ENCODE measurements around the gene CD14.
"Not testable (repeated sequence)": the region's sequence is repeated elsewhere in the genome, so short reads cannot be mapped to it uniquely, and the experiment has no call there.

Gene CD14

GRCh38 chr5:140633021-140633471 lies at the start of gene CD14:
Gene CD14 (minus strand): TSS chr5:140633175. CDS start chr5:140633071, 104 bp downstream.
- DNase-seq, result no peak

GRCh38 chr5:140678993-140679392 lies 46.0 kb upstream of the CD14 start:
- no peak for DNase-seq

GRCh38 chr5:140677947-140678346 lies 45.0 kb upstream of the CD14 start:
- DNase-seq, result no peak

- no peak for DNase-seq
Observed at GRCh38 chr5:140674629-140675028, 41.7 kb upstream of the CD14 start.

GRCh38 chr5:140674211-140674610 lies 41.2 kb upstream of the CD14 start:
- DNase-seq, result no peak

- no peak for DNase-seq
Observed at GRCh38 chr5:140673187-140673976, 40.4 kb upstream of the CD14 start, which contains the start of gene DND1. Gene DND1 (minus strand): TSS chr5:140673576. CDS start chr5:140673542, 34 bp downstream.

- no peak for DNase-seq
Observed at GRCh38 chr5:140672455-140673186, 39.6 kb upstream of the CD14 start.

- no peak for DNase-seq
Observed at GRCh38 chr5:140671472-140672125, 38.6 kb upstream of the CD14 start.

- DNase-seq, result not testable (repeated sequence)
Observed at GRCh38 chr5:140671035-140671434, 38.1 kb upstream of the CD14 start.

- DNase-seq, result peak; percentile 25 to 75
Observed at GRCh38 chr5:140664359-140665119, 31.6 kb upstream of the CD14 start, which contains the start of gene WDR55. Gene WDR55 (plus strand): TSS chr5:140664904. CDS start chr5:140664913, 9 bp downstream.

- DNase-seq, result no peak
Observed at GRCh38 chr5:140664030-140664358, 31.0 kb upstream of the CD14 start.

- not testable (repeated sequence) for DNase-seq
Observed at GRCh38 chr5:140660371-140660770, 27.4 kb upstream of the CD14 start.

- DNase-seq, result no peak
Observed at GRCh38 chr5:140658870-140659269, 25.9 kb upstream of the CD14 start.

GRCh38 chr5:140647042-140647419 lies 14.1 kb upstream of the CD14 start:
- DNase-seq, result no peak

GRCh38 chr5:140642718-140643117 lies 9.7 kb upstream of the CD14 start:
- DNase-seq, result no peak

GRCh38 chr5:140641716-140642115 lies 8.7 kb upstream of the CD14 start:
- no peak for DNase-seq

GRCh38 chr5:140639148-140639981 lies 6.4 kb upstream of the CD14 start, which contains the start of gene TMCO6:
Gene TMCO6 (plus strand): TSS chr5:140639451. CDS start chr5:140639528, 77 bp downstream.
- peak; percentile 40 to 83 for DNase-seq

GRCh38 chr5:140638898-140639147 lies 5.8 kb upstream of the CD14 start:
- not testable (repeated sequence) for DNase-seq

- no peak for DNase-seq
Observed at GRCh38 chr5:140637371-140638100, 4.6 kb upstream of the CD14 start.

- no peak for DNase-seq
Observed at GRCh38 chr5:140635291-140636257, 2.6 kb upstream of the CD14 start.

Data from cerebellar nuclear complex (tissue), 1 donor.